ENCODE measurements around the gene TOM1L2.

DNA sequence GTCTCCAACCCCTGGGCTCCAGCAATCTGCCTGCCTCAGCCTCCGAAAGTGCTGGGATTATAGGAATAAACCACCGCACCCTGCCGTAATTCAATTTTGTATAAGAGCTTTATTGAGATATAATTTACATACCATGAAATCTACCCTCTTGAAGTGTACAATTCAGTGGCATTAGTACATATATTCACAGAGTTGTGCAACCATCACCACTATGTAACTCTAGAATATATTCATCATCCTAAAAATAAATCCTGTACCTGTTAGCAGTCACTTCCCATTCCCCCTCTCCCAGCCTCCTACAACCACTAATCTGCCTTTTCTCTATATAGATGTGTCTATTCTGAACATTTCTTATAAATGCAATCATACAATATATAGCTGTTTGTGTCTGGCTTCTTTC, 26.1 kb downstream of the TOM1L2 start:
- no peak for TF ChIP-seq POLR2A (IDR thresholded peaks at IDR 0.05)
- TF ChIP-seq, protein P1, sequence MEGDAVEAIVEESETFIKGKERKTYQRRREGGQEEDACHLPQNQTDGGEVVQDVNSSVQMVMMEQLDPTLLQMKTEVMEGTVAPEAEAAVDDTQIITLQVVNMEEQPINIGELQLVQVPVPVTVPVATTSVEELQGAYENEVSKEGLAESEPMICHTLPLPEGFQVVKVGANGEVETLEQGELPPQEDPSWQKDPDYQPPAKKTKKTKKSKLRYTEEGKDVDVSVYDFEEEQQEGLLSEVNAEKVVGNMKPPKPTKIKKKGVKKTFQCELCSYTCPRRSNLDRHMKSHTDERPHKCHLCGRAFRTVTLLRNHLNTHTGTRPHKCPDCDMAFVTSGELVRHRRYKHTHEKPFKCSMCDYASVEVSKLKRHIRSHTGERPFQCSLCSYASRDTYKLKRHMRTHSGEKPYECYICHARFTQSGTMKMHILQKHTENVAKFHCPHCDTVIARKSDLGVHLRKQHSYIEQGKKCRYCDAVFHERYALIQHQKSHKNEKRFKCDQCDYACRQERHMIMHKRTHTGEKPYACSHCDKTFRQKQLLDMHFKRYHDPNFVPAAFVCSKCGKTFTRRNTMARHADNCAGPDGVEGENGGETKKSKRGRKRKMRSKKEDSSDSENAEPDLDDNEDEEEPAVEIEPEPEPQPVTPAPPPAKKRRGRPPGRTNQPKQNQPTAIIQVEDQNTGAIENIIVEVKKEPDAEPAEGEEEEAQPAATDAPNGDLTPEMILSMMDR (IDR thresholded peaks at IDR 0.05): no peak
- no peak for TF ChIP-seq POLR2AphosphoS5 (IDR thresholded peaks at IDR 0.05)

Measured in breast epithelium (tissue), 3 donors.